Kidney epithelial cell (primary cell): ENCODE results near the gene SPRR3. TPM values are rescaled to one million over a fixed set of nuclear protein-coding genes. Genes with fewer than 3 reads are reported as not detected.

Experiments
- DNase-seq: peaks from one replicate; pipeline ENCODE4 v3.0.0-alpha.2; 2010; ENCODE audit warnings: low read depth
- H3K27me3 ChIP-seq: 2 replicates; pipeline ENCODE4 v1.6.0; 2011; ENCODE audit warnings: low read length; ENCODE audit not compliant: control insufficient read depth, insufficient read depth
- H3K36me3 ChIP-seq: 2 replicates; pipeline ENCODE4 v1.5.1; 2011; ENCODE audit warnings: low read length; ENCODE audit not compliant: control insufficient read depth, insufficient read depth
- H3K4me3 ChIP-seq: 2 replicates; pipeline ENCODE4 v1.5.1; 2011; ENCODE audit warnings: low read depth, mild to moderate bottlenecking, control low read depth, low read length
- total RNA-seq: library from RNA; depleted of rRNA; stranded (reverse); fragments of >200 nt; gene quantifications from 2 replicates; pipeline ENCODE4 v1.2.3, GENCODE V29; 2015
- TF ChIP-seq, protein P1 (sequence below): IDR thresholded peaks from 2 replicates; pipeline ENCODE4 v1.5.1; 2011; ENCODE audit warnings: mild to moderate bottlenecking, moderate library complexity, low read length, control low read depth, inconsistent platforms; ENCODE audit not compliant: insufficient read depth, poor library complexity, severe bottlenecking

Gene SPRR3
- total RNA-seq, 1 donor from 2014 or later: 1.1 TPM

GRCh38 chr1:152960452-152961044, 41.0 kb upstream of the SPRR3 start:
- Histone ChIP-seq H3K27me3 (no peaks in the 10 kb centered on the region), H3K4me3 (no peak overlapping the region), H3K36me3 (no peaks in the 10 kb centered on the region)
- TF ChIP-seq, protein P1, sequence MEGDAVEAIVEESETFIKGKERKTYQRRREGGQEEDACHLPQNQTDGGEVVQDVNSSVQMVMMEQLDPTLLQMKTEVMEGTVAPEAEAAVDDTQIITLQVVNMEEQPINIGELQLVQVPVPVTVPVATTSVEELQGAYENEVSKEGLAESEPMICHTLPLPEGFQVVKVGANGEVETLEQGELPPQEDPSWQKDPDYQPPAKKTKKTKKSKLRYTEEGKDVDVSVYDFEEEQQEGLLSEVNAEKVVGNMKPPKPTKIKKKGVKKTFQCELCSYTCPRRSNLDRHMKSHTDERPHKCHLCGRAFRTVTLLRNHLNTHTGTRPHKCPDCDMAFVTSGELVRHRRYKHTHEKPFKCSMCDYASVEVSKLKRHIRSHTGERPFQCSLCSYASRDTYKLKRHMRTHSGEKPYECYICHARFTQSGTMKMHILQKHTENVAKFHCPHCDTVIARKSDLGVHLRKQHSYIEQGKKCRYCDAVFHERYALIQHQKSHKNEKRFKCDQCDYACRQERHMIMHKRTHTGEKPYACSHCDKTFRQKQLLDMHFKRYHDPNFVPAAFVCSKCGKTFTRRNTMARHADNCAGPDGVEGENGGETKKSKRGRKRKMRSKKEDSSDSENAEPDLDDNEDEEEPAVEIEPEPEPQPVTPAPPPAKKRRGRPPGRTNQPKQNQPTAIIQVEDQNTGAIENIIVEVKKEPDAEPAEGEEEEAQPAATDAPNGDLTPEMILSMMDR: no peak
- DNase-seq: no peak

- no peaks in the 10 kb centered on the region for H3K36me3 ChIP-seq
- no peak for DNase-seq
- TF ChIP-seq, protein P1: no peak
Observed at GRCh38 chr1:152961226-152961891, 40.2 kb upstream of the SPRR3 start.

DNA sequence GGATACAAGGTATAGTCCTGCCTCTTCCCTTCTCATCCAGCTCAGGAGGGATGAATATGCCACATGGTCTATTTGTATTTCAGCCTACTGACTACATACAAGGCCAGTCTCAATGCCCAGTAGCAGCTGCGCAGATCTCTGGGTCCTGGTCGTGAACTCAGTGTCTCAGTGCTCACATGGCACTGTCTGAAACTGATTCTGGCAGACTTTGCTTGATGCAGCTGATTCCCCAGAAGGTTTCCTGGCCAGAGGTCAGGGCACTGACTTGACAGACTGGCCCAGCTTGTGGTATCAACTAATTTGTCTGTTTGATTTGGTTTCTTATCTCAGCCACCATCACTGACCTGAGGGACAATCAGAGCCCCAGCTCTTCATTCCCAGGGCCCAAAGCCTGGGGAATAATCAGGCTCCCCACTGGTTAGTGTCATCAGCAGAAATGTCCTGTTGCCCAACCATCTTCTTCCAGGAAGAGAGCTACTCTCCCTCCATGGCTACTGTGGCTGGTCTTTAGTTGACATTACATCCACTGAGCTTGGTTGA, 38.6 kb upstream of the SPRR3 start:
- no peak for DNase-seq
- H3K36me3 ChIP-seq: no peaks in the 10 kb centered on the region
- TF ChIP-seq, protein P1: no peak
- H3K4me3 ChIP-seq: no peak overlapping the region
- H3K27me3 ChIP-seq: no peaks in the 10 kb centered on the region

More at GRCh38 chr1:152961226-152961891, 40.2 kb upstream of the SPRR3 start:
- H3K4me3 ChIP-seq: no peak overlapping the region
- H3K27me3 ChIP-seq: no peaks in the 10 kb centered on the region

DNA sequence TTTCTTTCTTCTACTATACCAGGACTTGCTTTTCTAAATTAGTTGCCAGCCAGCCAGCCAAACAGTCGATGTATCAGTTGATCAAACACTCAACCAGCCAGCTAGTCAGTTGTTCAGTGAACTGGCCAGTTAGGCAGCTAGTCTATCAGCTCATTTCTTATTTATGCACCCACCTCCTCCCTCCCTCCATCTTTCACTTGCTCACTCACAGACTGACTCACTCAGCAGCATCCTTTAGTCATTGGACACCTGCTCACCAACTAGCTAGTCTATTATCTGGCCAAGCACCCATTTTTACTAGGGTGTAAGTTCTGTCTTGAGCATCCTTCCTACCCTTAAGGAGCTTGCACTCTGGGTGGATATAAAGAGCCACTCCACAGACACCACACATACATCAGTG, 37.0 kb upstream of the SPRR3 start:
- no peaks in the 10 kb centered on the region for H3K36me3 ChIP-seq
- TF ChIP-seq, protein P1: no peak
- no peak overlapping the region for H3K4me3 ChIP-seq
- no peak for DNase-seq
- no peaks in the 10 kb centered on the region for H3K27me3 ChIP-seq

GRCh38 chr1:152965853-152966252, 35.7 kb upstream of the SPRR3 start:
- no peak for DNase-seq
- H3K36me3 ChIP-seq: no peaks in the 10 kb centered on the region
- H3K4me3 ChIP-seq: no peak overlapping the region
- TF ChIP-seq, protein P1: no peak
- H3K27me3 ChIP-seq: no peaks in the 10 kb centered on the region
